K562 (cell line): ENCODE data around the gene NRF1. TPM values are rescaled to one million over a fixed set of nuclear protein-coding genes. Genes with fewer than 3 reads are reported as not detected.

ENCODE experiments used
- ATAC-seq: fragments of 200-7000 bp; cut with Tn5 transposase; 3 replicates; pipeline ENCODE4 v1.9.1; 2020; ENCODE audit warnings: moderate library complexity
- BruUV-seq: library from RNA; stranded (reverse); fragments of 400-500 nt; replicated peaks from 2 replicates; lab custom pipeline; 2021; lab: Mats Ljungman, UMichigan
- CTCF ChIA-PET: fragments of 300-600 bp; formaldehyde crosslinking; extraction: SDS; loops from one replicate; lab custom pipeline; 2021; ENCODE audit warnings: low intra/inter-chr PET ratio; lab: Yijun Ruan, JAX
- POLR2A ChIA-PET: fragments of 300-600, 350-650 bp; sonication (Branson Sonifier 250); formaldehyde crosslinking; extraction: SDS; loops from one replicate; lab custom pipeline; 2021; ENCODE audit warnings: antibody characterized with exemption, inconsistent platforms; lab: Yijun Ruan, JAX
- DNase-seq, 4 experiments: peaks; one replicate each; pipeline versions ENCODE4 v3.0.0 to v3.0.0-alpha.2; 2011 to 2018; ENCODE audit warnings: low spot score in 3 of 4, mixed read lengths in 3 of 4; ENCODE audit errors: extremely low read depth in 1 of 4
- FAIRE-seq: peaks from 2 replicates; lab custom pipeline; 2011; peaks lifted over from hg19 to GRCh38; lab: Jason Lieb, UNC
- H2AFZ ChIP-seq: 2 replicates; pipeline ENCODE4 v1.6.0; 2011; ENCODE audit warnings: low read depth, low read length, control low read depth, inconsistent platforms
- H3K27ac ChIP-seq: fragments of 200-600 bp; 3 replicates; pipeline ENCODE4 v1.8.0; 2011; ENCODE audit warnings: low read depth, mild to moderate bottlenecking, control low read depth, inconsistent platforms, low read length, moderate library complexity, mixed read lengths; ENCODE audit errors: extremely low read depth
- H3K27me3 ChIP-seq, 2 experiments: fragments of 300-600 bp in 1 of 2; 2 replicates in 1 of 2; 3 replicates in 1 of 2; pipeline versions ENCODE4 v1.6.0 to v1.8.0; 2011; ENCODE audit warnings: inconsistent platforms in 2 of 2, low read length in 2 of 2, mild to moderate bottlenecking in 1 of 2, mixed read lengths in 1 of 2, moderate library complexity in 1 of 2; ENCODE audit not compliant: control insufficient read depth in 2 of 2, insufficient read depth in 2 of 2
- H3K36me3 ChIP-seq: fragments of 300-600 bp; 3 replicates; pipeline ENCODE4 v1.8.0; 2011; ENCODE audit warnings: mild to moderate bottlenecking, low read length, inconsistent platforms; ENCODE audit not compliant: control insufficient read depth, insufficient read depth
- H3K4me1 ChIP-seq, 2 experiments: fragments of 200-600 bp in 1 of 2; replicated peaks in 1 of 2; 2 replicates in 1 of 2; 3 replicates in 1 of 2; pipeline versions ENCODE4 v1.5.1 to v1.8.0; 2011; ENCODE audit warnings: inconsistent platforms in 2 of 2, low read length in 2 of 2, mild to moderate bottlenecking in 1 of 2, mixed read lengths in 1 of 2, moderate library complexity in 1 of 2; ENCODE audit not compliant: control insufficient read depth in 2 of 2, insufficient read depth in 2 of 2
- H3K4me2 ChIP-seq: 2 replicates; pipeline ENCODE4 v1.6.1; 2011; ENCODE audit warnings: low read length, control low read depth, inconsistent platforms, mixed read lengths; ENCODE audit not compliant: insufficient read depth
- H3K4me3 ChIP-seq: fragments of 200-600 bp; sonication (generic), shearing (Covaris generic); 2 replicates; pipeline ENCODE4 v1.5.1; 2016; ENCODE audit warnings: control low read depth, inconsistent platforms
- H3K79me2 ChIP-seq: fragments of 200-600 bp; 3 replicates; pipeline ENCODE4 v1.8.0; 2011; ENCODE audit warnings: low read length, inconsistent platforms; ENCODE audit not compliant: control insufficient read depth, insufficient read depth
- H3K9ac ChIP-seq, 2 experiments: 2 replicates each; pipeline versions ENCODE4 v1.6.0 to v1.6.1; 2011; ENCODE audit warnings: low read depth in 2 of 2, low read length in 2 of 2, control low read depth in 1 of 2, inconsistent platforms in 1 of 2, mild to moderate bottlenecking in 1 of 2, mixed read lengths in 1 of 2; ENCODE audit not compliant: insufficient read depth in 1 of 2
- H3K9me1 ChIP-seq: one replicate; pipeline ENCODE4 v1.6.0; 2011; ENCODE audit warnings: inconsistent platforms, mild to moderate bottlenecking, low read length, moderate library complexity; ENCODE audit not compliant: control insufficient read depth, insufficient read depth
- H3K9me3 ChIP-seq: replicated peaks from 2 replicates; pipeline ENCODE4 v1.5.1; 2011; ENCODE audit warnings: low read depth, low read length, inconsistent platforms; ENCODE audit not compliant: control insufficient read depth, insufficient read depth
- H4K20me1 ChIP-seq: replicated peaks from 2 replicates; pipeline ENCODE4 v1.6.1; 2011; ENCODE audit warnings: low read length, inconsistent platforms, mixed read lengths; ENCODE audit not compliant: control insufficient read depth, insufficient read depth
- REST ChIP-seq, 2 experiments: fragments of 450-650 bp; formaldehyde crosslinking in 1 of 2; IDR thresholded peaks; 2 replicates each; pipeline versions ENCODE4 v1.4.0 to v1.6.1; 2014 to 2020; ENCODE audit warnings: mild to moderate bottlenecking in 2 of 2, borderline replicate concordance in 1 of 2, low read depth in 1 of 2
- SIN3B ChIP-seq: fragments of 450-650 bp; IDR thresholded peaks from 2 replicates; pipeline ENCODE4 v1.6.1; 2017; ENCODE audit warnings: low read depth, mild to moderate bottlenecking, moderate library complexity
- WGBS: fragments of 100-300 bp; shearing (Covaris generic); methylation state at CpG from one replicate; pipeline ENCODE4 v1.1.6; 2016; ENCODE audit warnings: low coverage, mixed read lengths; ENCODE audit not compliant: insufficient coverage; ENCODE audit errors: missing lambda C conversion rate; 5-methylcytosine and 5-hydroxymethylcytosine counted together
- in situ Hi-C: fragments of 300-500 bp; cut with MboI; formaldehyde crosslinking; loops from 4 replicates; pipeline ENCODE4 v1.15.0; 2018; ENCODE audit warnings: inconsistent platforms, mixed read lengths
- intact Hi-C: fragments of 100-400 bp; cut with micrococcal nuclease; formaldehyde crosslinking; loops from 2 replicates; pipeline ENCODE4 v1.14.2; 2022
- polyA plus RNA-seq, 8 experiments: library from polyadenylated mRNA; depleted of rRNA in 4 of 8; stranded (reverse) in 5 of 8; unstranded in 3 of 8; fragments of >200 nt; fragmentation: Nextera tagmentation in 2 of 8; fragmentation: Illumina TruSeq in 1 of 8; extraction: Ambion mirVana in 2 of 8; extraction: Trizol in 1 of 8; gene quantifications; 2 replicates each; pipeline versions ENCODE4 v1.2.1 to v1.2.3, GENCODE V29; 2011 to 2014; ENCODE audit warnings: inconsistent platforms in 1 of 8, missing spikeins in 1 of 8
- total RNA-seq, 7 experiments: library from RNA; depleted of rRNA in 6 of 7; stranded (reverse); fragments of >200 nt in 6 of 7; fragmentation: Illumina TruSeq in 2 of 7; extraction: Trizol in 2 of 7; gene quantifications; 2 replicates each; pipeline versions ENCODE4 v1.2.1 to v1.2.3, GENCODE V29; 2011 to 2021; ENCODE audit warnings: low replicate concordance in 1 of 7

NRF1 gene
- total and polyA plus RNA-seq, 9 of the 15 experiments (the other 6 are each of a cell fraction or from before 2014, with no cell fraction given), result 8.6 to 28.8 (median 20.3) TPM

DNA sequence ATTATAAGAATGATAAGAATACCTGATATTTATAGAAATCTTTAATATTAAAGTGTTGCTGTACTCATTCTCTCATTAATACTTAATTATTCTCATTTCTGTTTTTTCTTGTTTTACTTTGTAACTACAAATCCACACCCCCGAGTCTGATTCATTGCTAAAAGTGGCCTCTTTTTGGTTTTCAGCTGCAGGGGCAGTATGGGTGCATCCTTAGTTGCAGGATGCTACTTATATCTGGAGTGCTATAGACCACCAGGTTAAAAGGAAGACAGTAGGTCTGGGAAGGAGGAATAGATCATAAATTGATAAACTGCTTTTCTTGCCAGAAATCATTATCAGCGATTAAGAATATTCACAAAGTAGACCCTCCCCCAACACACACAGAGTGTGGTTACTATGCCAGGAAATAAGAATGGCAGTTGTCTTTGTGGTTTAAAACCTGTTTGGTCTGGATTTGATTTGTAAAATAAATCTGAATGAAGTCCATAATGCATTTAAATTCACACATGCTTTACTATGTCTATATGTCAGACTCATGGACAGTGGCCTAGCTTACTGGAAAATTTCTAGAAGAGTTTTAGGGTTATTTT lies 96.5 kb downstream of the NRF1 start:
- DNase-seq (no peak), ATAC-seq (no peak), FAIRE-seq (no peak)
- TF ChIP-seq SIN3B (no peak), REST (IDR thresholded peaks at IDR 0.05; ENCODE audit: borderline replicate concordance) (0 out of 2 replicates have a peak, but pooled peaks have one; percentile 29), REST (CRISPR knock-in tag; IDR thresholded peaks at IDR 0.05; ENCODE audit: low read depth) (no peak)
- Histone ChIP-seq H3K27ac (no peak overlapping the region), H3K9me3 (no peaks in the 10 kb centered on the region), H3K4me1 (peaks cover 0 to 3% of the 10 kb centered on the region in 2 experiments; a peak in 1 of 5 replicates), H3K4me2 (no peak overlapping the region), H3K9me1 (no peaks in the 10 kb centered on the region), H3K27me3 (no peaks in the 10 kb centered on the region), H2AFZ (no peak overlapping the region), H3K9ac (no peak overlapping the region), H3K36me3 (peaks cover 28% of the 10 kb centered on the region), H3K79me2 (no peaks in the 10 kb centered on the region), H3K4me3 (no peak overlapping the region), H4K20me1 (no peaks in the 10 kb centered on the region)
- intact Hi-C loops, result no loop called here
- WGBS, result 67% methylated on average over 2 of the region's 2 CpGs
- BruUV-seq, result no TSS peak
- in situ Hi-C loops, result no loop called here
- ChIA-PET POLR2A (interaction anchor here (1.7 kb wide), 1 partner anchor 12 kb away, joined by 4 read pairs; no protein-coding TSS in a partner anchor), CTCF (no interaction called here)
